ENCODE measurements around the gene CAPN9.

CAPN9 gene

GRCh38 chr1:230809256-230809990 lies 62.2 kb downstream of the CAPN9 start:
- H3K4me3 ChIP-seq (ENCODE audit: low read depth, low read length), result no peak overlapping the region
- DNase-seq (ENCODE audit: low read depth), result no peak
- no peak for TF ChIP-seq CTCF (IDR thresholded peaks at IDR 0.05; ENCODE audit: low read depth, low read length, missing control alignments)

GRCh38 chr1:230812568-230812967 lies 65.4 kb downstream of the CAPN9 start:
- H3K4me3 ChIP-seq (ENCODE audit: low read depth, low read length), result no peak overlapping the region
- no peak for DNase-seq (ENCODE audit: low read depth)
- no peak for TF ChIP-seq CTCF (IDR thresholded peaks at IDR 0.05; ENCODE audit: low read depth, low read length, missing control alignments)

GRCh38 chr1:230814949-230815692 lies 67.9 kb downstream of the CAPN9 start:
- DNase-seq (ENCODE audit: low read depth), result no peak
- no peak for TF ChIP-seq CTCF (IDR thresholded peaks at IDR 0.05; ENCODE audit: low read depth, low read length, missing control alignments)
- H3K4me3 ChIP-seq (ENCODE audit: low read depth, low read length), result no peak overlapping the region

GRCh38 chr1:230816018-230816417 lies 68.8 kb downstream of the CAPN9 start:
- no peak overlapping the region for H3K4me3 ChIP-seq (ENCODE audit: low read depth, low read length)
- TF ChIP-seq CTCF (IDR thresholded peaks at IDR 0.05; ENCODE audit: low read depth, low read length, missing control alignments), result no peak
- DNase-seq (ENCODE audit: low read depth), result no peak

GRCh38 chr1:230818367-230818766 lies 71.2 kb downstream of the CAPN9 start:
- DNase-seq (ENCODE audit: low read depth), result no peak
- no peak overlapping the region for H3K4me3 ChIP-seq (ENCODE audit: low read depth, low read length)
- no peak for TF ChIP-seq CTCF (IDR thresholded peaks at IDR 0.05; ENCODE audit: low read depth, low read length, missing control alignments)

GRCh38 chr1:230818901-230819300 lies 71.7 kb downstream of the CAPN9 start:
- no peak overlapping the region for H3K4me3 ChIP-seq (ENCODE audit: low read depth, low read length)
- no peak for TF ChIP-seq CTCF (IDR thresholded peaks at IDR 0.05; ENCODE audit: low read depth, low read length, missing control alignments)
- no peak for DNase-seq (ENCODE audit: low read depth)

All from GM12864 (cell line).